Liver (tissue), 9 donors: ENCODE measurements around the gene HOXA5. TPM values are rescaled to one million over a fixed set of nuclear protein-coding genes. Genes with fewer than 3 reads are reported as not detected.

ENCODE experiments used
- DNase-seq: peaks from one replicate; pipeline ENCODE4 v3.0.0-alpha.2; 2017; ENCODE audit warnings: low spot score
- H3K27ac ChIP-seq, 2 donors: one replicate each; pipeline ENCODE4 v1.7.0; 2013; ENCODE audit warnings: inconsistent platforms in 2 of 2, low read length in 2 of 2, control low read depth in 1 of 2, low read depth in 1 of 2, mild to moderate bottlenecking in 1 of 2
- H3K27me3 ChIP-seq, 4 donors: one replicate each; pipeline versions ENCODE4 v1.6.1 to v1.7.0; 2013; ENCODE audit warnings: low read length in 3 of 4, inconsistent platforms in 1 of 4, mild to moderate bottlenecking in 1 of 4, moderate library complexity in 1 of 4; ENCODE audit not compliant: control insufficient read depth in 4 of 4, insufficient read depth in 4 of 4
- H3K36me3 ChIP-seq, 4 donors: one replicate each; pipeline versions ENCODE4 v1.6.1 to v1.7.0; 2013; ENCODE audit warnings: low read length in 3 of 4, mild to moderate bottlenecking in 3 of 4, low read depth in 1 of 4, moderate library complexity in 1 of 4; ENCODE audit not compliant: control insufficient read depth in 4 of 4, insufficient read depth in 3 of 4
- H3K4me1 ChIP-seq, 4 donors: one replicate each; pipeline versions ENCODE4 v1.6.1 to v1.7.0; 2013; ENCODE audit warnings: low read length in 3 of 4, mild to moderate bottlenecking in 3 of 4, moderate library complexity in 1 of 4; ENCODE audit not compliant: control insufficient read depth in 4 of 4, insufficient read depth in 4 of 4
- H3K4me3 ChIP-seq, 3 donors: one replicate each; pipeline versions ENCODE4 v1.6.1 to v1.7.0; 2013; ENCODE audit warnings: low read length in 3 of 3, control low read depth in 1 of 3, low read depth in 1 of 3, mild to moderate bottlenecking in 1 of 3
- H3K9ac ChIP-seq, 2 donors: one replicate each; pipeline ENCODE4 v1.7.0; 2013; ENCODE audit warnings: low read length in 2 of 2, mild to moderate bottlenecking in 2 of 2, moderate library complexity in 2 of 2, control low read depth in 1 of 2, low read depth in 1 of 2
- H3K9me3 ChIP-seq, 4 donors: one replicate each; pipeline versions ENCODE4 v1.6.1 to v1.7.0; 2013; ENCODE audit warnings: low read length in 3 of 4; ENCODE audit not compliant: control insufficient read depth in 4 of 4
- EGR1 ChIP-seq, 2 donors: IDR thresholded peaks; 2 replicates each; pipeline ENCODE4 v1.6.1; 2016 to 2018; ENCODE audit warnings: antibody characterized with exemption in 2 of 2, low read depth in 2 of 2
- FOXA1 ChIP-seq: IDR thresholded peaks from 2 replicates; pipeline ENCODE4 v1.6.1; 2016; ENCODE audit warnings: antibody characterized with exemption
- FOXA2 ChIP-seq: IDR thresholded peaks from 2 replicates; pipeline ENCODE4 v1.6.1; 2016; ENCODE audit warnings: antibody characterized with exemption
- GABPA ChIP-seq, 2 donors: IDR thresholded peaks in 1 of 2; conservative IDR thresholded peaks in 1 of 2; 2 replicates each; pipeline ENCODE4 v1.6.1; 2016; ENCODE audit warnings: antibody characterized with exemption in 2 of 2, mild to moderate bottlenecking in 1 of 2, moderate library complexity in 1 of 2
- HNF4A ChIP-seq, 2 donors: conservative IDR thresholded peaks; 2 replicates each; pipeline ENCODE4 v1.6.1; 2016; ENCODE audit warnings: antibody characterized with exemption in 2 of 2, mild to moderate bottlenecking in 2 of 2
- HNF4G ChIP-seq: IDR thresholded peaks from 2 replicates; pipeline ENCODE4 v1.6.1; 2016; ENCODE audit warnings: antibody characterized with exemption
- JUND ChIP-seq, 2 donors: IDR thresholded peaks; 2 replicates each; pipeline ENCODE4 v1.6.1; 2016; ENCODE audit warnings: antibody characterized with exemption in 2 of 2
- MAX ChIP-seq: IDR thresholded peaks from 2 replicates; pipeline ENCODE4 v1.6.1; 2016; ENCODE audit warnings: antibody characterized with exemption
- NR2F2 ChIP-seq: IDR thresholded peaks from 2 replicates; pipeline ENCODE4 v1.6.1; 2016; ENCODE audit warnings: antibody characterized with exemption
- RAD21 ChIP-seq, 2 donors: IDR thresholded peaks; 2 replicates each; pipeline ENCODE4 v1.6.1; 2016; ENCODE audit warnings: antibody characterized with exemption in 2 of 2, mild to moderate bottlenecking in 2 of 2
- REST ChIP-seq: IDR thresholded peaks from 2 replicates; pipeline ENCODE4 v1.6.1; 2016; ENCODE audit warnings: antibody characterized with exemption, mild to moderate bottlenecking
- RXRA ChIP-seq, 2 donors: IDR thresholded peaks; 2 replicates each; pipeline ENCODE4 v1.6.1; 2017 to 2018; ENCODE audit warnings: antibody characterized with exemption in 2 of 2, mild to moderate bottlenecking in 1 of 2
- SP1 ChIP-seq: IDR thresholded peaks from 2 replicates; pipeline ENCODE4 v1.6.1; 2018; ENCODE audit warnings: antibody characterized with exemption, mild to moderate bottlenecking
- TAF1 ChIP-seq: conservative IDR thresholded peaks from 2 replicates; pipeline ENCODE4 v1.6.1; 2016; ENCODE audit warnings: antibody characterized with exemption, mild to moderate bottlenecking
- YY1 ChIP-seq: IDR thresholded peaks from 2 replicates; pipeline ENCODE4 v1.6.1; 2016; ENCODE audit warnings: antibody characterized with exemption, mild to moderate bottlenecking
- ZBTB33 ChIP-seq: IDR thresholded peaks from 2 replicates; pipeline ENCODE4 v1.6.1; 2016; ENCODE audit warnings: antibody characterized with exemption
- WGBS: extraction: QIAGEN DNeasy Blood & Tissue Kit; methylation state at CpG from one replicate; pipeline ENCODE4 v1.1.7; 2013; 5-methylcytosine and 5-hydroxymethylcytosine counted together
- polyA plus RNA-seq, 2 donors: library from polyadenylated mRNA; stranded (reverse) in 1 of 2; unstranded in 1 of 2; fragments of 200-250 nt in 1 of 2; fragments of >200 nt in 1 of 2; fragmentation: Nextera tagmentation in 1 of 2; extraction: Ambion mirVana in 1 of 2; gene quantifications; one replicate each; pipeline versions ENCODE4 v1.2.1 to v1.2.3, GENCODE V29; 2013 to 2015
- total RNA-seq, 2 donors: library from RNA; depleted of rRNA; stranded (reverse); fragments of >200 nt; gene quantifications; one replicate each; pipeline ENCODE4 v1.2.3, GENCODE V29; 2014
- TF ChIP-seq, protein P1 (sequence below): IDR thresholded peaks from 2 replicates; pipeline ENCODE4 v1.6.1; 2016; ENCODE audit warnings: antibody characterized with exemption
- TF ChIP-seq, protein P2 (sequence below): fragments of 150-350 bp; IDR thresholded peaks from 2 replicates; pipeline ENCODE4 v1.5.1; 2017; ENCODE audit warnings: improper control_type of control experiment, low read depth, low read length; ENCODE audit not compliant: missing input control
- donor health status: healthy.
- donor health status: healthy.
- donor health status: healthy.
- donor health status: healthy.
- donor health status: healthy.

HOXA5 gene
- total and polyA plus RNA-seq, 4 donors = 0.40 to 2.1 (median 0.66) TPM

GRCh38 chr7:27147199-27148030 is 3.9 kb upstream of the HOXA5 start, which contains the start of gene HOXA6:
Gene HOXA6 (minus strand): TSS chr7:27147774. CDS start chr7:27147749, 25 bp downstream.
- peak within 1 kb of the TSS in 1 of 3 donors; percentile 24 for H3K4me3 ChIP-seq
- TF ChIP-seq SP1 (no peak), REST (no peak), FOXA2 (no peak), MAX (no peak), ZBTB33 (no peak), GABPA (IDR thresholded peaks at IDR 0.05 in 1 of 2, conservative IDR thresholded peaks at IDR 0.05 in 1 of 2) (no peak), EGR1 (IDR thresholded peaks at IDR 0.05; ENCODE audit: low read depth in 2 of 2) (no peak), HNF4A (conservative IDR thresholded peaks at IDR 0.05) (no peak), FOXA1 (no peak), JUND (IDR thresholded peaks at IDR 0.05) (no peak), TAF1 (no peak), YY1 (no peak), RXRA (IDR thresholded peaks at IDR 0.05) (no peak)
- TF ChIP-seq, protein P1, sequence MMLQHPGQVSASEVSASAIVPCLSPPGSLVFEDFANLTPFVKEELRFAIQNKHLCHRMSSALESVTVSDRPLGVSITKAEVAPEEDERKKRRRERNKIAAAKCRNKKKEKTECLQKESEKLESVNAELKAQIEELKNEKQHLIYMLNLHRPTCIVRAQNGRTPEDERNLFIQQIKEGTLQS = no peak
- peaks cover 0 to 11% (median 0%) of the 10 kb centered on the region in 4 donors for H3K9me3 ChIP-seq
- peaks cover 4 to 31% (median 21%) of the 10 kb centered on the region in 4 donors for H3K27me3 ChIP-seq
- H3K4me1 ChIP-seq = peaks cover 11 to 38% (median 17%) of the 10 kb centered on the region in 4 donors
- no peaks in the 10 kb centered on the region for H3K36me3 ChIP-seq
- DNase-seq = no peak
- H3K9ac ChIP-seq = no peak within 1 kb of the TSS
- WGBS = 9% methylated on average over 63 of the region's 63 CpGs
- H3K27ac ChIP-seq = no peak within 1 kb of the TSS

DNA sequence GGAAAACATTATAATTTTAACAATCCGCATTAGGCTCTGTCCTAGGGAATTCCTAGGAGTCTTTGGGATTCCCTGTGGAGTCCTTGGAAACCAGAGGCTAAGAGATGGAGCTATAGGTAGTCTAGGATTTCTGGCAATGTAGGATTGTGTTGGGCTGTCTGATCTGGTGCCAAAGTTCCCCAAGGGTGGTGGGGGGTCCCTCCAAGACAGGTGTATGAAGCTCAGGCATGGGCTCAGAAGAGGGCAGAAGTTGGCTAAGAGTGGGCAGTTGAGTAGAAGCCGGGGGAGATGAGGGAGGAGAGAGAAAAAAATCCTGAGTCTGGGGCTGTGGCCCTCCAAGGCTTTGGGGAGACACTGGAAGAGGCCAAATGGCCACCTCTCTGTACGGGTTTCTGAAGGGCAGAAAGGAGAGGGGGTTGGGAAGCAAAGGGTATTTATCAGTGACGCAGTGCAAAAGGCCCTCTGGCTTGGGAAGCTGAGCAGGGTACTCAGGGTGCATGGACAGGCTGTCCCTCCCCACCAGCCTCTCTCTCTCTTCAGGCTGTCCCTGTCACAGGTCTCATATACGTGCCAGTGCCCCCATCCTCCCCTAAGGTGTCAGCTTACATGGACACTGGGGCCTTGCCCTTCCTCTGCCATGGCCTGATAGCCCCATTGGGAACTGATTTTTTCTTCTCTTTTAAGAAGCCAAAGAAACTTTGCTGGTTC is 3.2 kb upstream of the HOXA5 start:
- WGBS = 32% methylated on average over 5 of the region's 5 CpGs
- no peak overlapping the region for H3K4me3 ChIP-seq
- H3K9me3 ChIP-seq = peaks cover 0 to 11% (median 0%) of the 10 kb centered on the region in 4 donors
- H3K27ac ChIP-seq = no peak overlapping the region
- no peak for DNase-seq
- TF ChIP-seq ZBTB33 (no peak), EGR1 (IDR thresholded peaks at IDR 0.05; ENCODE audit: low read depth in 2 of 2) (no peak), YY1 (no peak), HNF4A (conservative IDR thresholded peaks at IDR 0.05) (no peak), JUND (IDR thresholded peaks at IDR 0.05) (no peak), SP1 (no peak), GABPA (IDR thresholded peaks at IDR 0.05 in 1 of 2, conservative IDR thresholded peaks at IDR 0.05 in 1 of 2) (no peak), FOXA1 (no peak), MAX (no peak), RAD21 (IDR thresholded peaks at IDR 0.05) (no peak), NR2F2 (no peak), RXRA (IDR thresholded peaks at IDR 0.05) (no peak), TAF1 (no peak), FOXA2 (no peak), HNF4G (no peak)
- TF ChIP-seq, protein P2, sequence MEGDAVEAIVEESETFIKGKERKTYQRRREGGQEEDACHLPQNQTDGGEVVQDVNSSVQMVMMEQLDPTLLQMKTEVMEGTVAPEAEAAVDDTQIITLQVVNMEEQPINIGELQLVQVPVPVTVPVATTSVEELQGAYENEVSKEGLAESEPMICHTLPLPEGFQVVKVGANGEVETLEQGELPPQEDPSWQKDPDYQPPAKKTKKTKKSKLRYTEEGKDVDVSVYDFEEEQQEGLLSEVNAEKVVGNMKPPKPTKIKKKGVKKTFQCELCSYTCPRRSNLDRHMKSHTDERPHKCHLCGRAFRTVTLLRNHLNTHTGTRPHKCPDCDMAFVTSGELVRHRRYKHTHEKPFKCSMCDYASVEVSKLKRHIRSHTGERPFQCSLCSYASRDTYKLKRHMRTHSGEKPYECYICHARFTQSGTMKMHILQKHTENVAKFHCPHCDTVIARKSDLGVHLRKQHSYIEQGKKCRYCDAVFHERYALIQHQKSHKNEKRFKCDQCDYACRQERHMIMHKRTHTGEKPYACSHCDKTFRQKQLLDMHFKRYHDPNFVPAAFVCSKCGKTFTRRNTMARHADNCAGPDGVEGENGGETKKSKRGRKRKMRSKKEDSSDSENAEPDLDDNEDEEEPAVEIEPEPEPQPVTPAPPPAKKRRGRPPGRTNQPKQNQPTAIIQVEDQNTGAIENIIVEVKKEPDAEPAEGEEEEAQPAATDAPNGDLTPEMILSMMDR = no peak
- peaks cover 11 to 33% (median 14%) of the 10 kb centered on the region in 4 donors for H3K4me1 ChIP-seq
- no peaks in the 10 kb centered on the region for H3K36me3 ChIP-seq
- peaks cover 8 to 32% (median 18%) of the 10 kb centered on the region in 4 donors for H3K27me3 ChIP-seq
- H3K9ac ChIP-seq = no peak overlapping the region
